ENCODE measurements around the gene DCLRE1C.
"Not testable (repeated sequence)": the region's sequence is repeated elsewhere in the genome, so short reads cannot be mapped to it uniquely, and the experiment has no call there.

The DCLRE1C gene

GRCh38 chr10:14945108-14945507 lies 8.8 kb downstream of the DCLRE1C start:
- peak; percentile 20 for DNase-seq (ENCODE audit: low read depth)

GRCh38 chr10:14942950-14943338 lies 11.0 kb downstream of the DCLRE1C start:
- DNase-seq (ENCODE audit: low read depth) = not testable (repeated sequence)

GRCh38 chr10:14942147-14942949 lies 11.5 kb downstream of the DCLRE1C start:
- DNase-seq (ENCODE audit: low read depth) = not testable (repeated sequence)

GRCh38 chr10:14938971-14939370 lies 14.9 kb downstream of the DCLRE1C start:
- not testable (repeated sequence) for DNase-seq (ENCODE audit: low read depth)

GRCh38 chr10:14936584-14936983 lies 17.3 kb downstream of the DCLRE1C start:
- no peak for DNase-seq (ENCODE audit: low read depth)

GRCh38 chr10:14930610-14931009 lies 23.3 kb downstream of the DCLRE1C start:
- no peak for DNase-seq (ENCODE audit: low read depth)

GRCh38 chr10:14926722-14927416 lies 27.0 kb downstream of the DCLRE1C start:
- no peak for DNase-seq (ENCODE audit: low read depth)

- no peak for DNase-seq (ENCODE audit: low read depth)
Measured at GRCh38 chr10:14926061-14926470, 27.8 kb downstream of the DCLRE1C start.

- no peak for DNase-seq (ENCODE audit: low read depth)
Measured at GRCh38 chr10:14925268-14925667, 28.6 kb downstream of the DCLRE1C start.

- DNase-seq (ENCODE audit: low read depth) = no peak
Measured at GRCh38 chr10:14924013-14924412, 29.9 kb downstream of the DCLRE1C start.

- DNase-seq (ENCODE audit: low read depth) = no peak
Measured at GRCh38 chr10:14918964-14919363, 34.9 kb downstream of the DCLRE1C start.

GRCh38 chr10:14917827-14918226 lies 36.1 kb downstream of the DCLRE1C start:
- no peak for DNase-seq (ENCODE audit: low read depth)

GRCh38 chr10:14916600-14916999 lies 37.3 kb downstream of the DCLRE1C start:
- DNase-seq (ENCODE audit: low read depth) = no peak

GRCh38 chr10:14911801-14912200 lies 42.1 kb downstream of the DCLRE1C start:
- DNase-seq (ENCODE audit: low read depth) = no peak

- DNase-seq (ENCODE audit: low read depth) = no peak
Measured at GRCh38 chr10:14910953-14911352, 42.9 kb downstream of the DCLRE1C start.

GRCh38 chr10:14909101-14909500 lies 44.8 kb downstream of the DCLRE1C start:
- DNase-seq (ENCODE audit: low read depth) = no peak

- not testable (repeated sequence) for DNase-seq (ENCODE audit: low read depth)
Measured at GRCh38 chr10:14907591-14907990, 46.3 kb downstream of the DCLRE1C start.

GRCh38 chr10:14906765-14907164 lies 47.1 kb downstream of the DCLRE1C start:
- no peak for DNase-seq (ENCODE audit: low read depth)

GRCh38 chr10:14905890-14906289 lies 48.0 kb downstream of the DCLRE1C start:
- no peak for DNase-seq (ENCODE audit: low read depth)

GRCh38 chr10:14904864-14905263 lies 49.0 kb downstream of the DCLRE1C start:
- DNase-seq (ENCODE audit: low read depth) = no peak

- DNase-seq (ENCODE audit: low read depth) = peak; percentile 8
Measured at GRCh38 chr10:14904316-14904732, 49.6 kb downstream of the DCLRE1C start.

GRCh38 chr10:14891151-14891550 lies 62.7 kb downstream of the DCLRE1C start:
- no peak for DNase-seq (ENCODE audit: low read depth)

GRCh38 chr10:14889318-14889717 lies 64.6 kb downstream of the DCLRE1C start:
- DNase-seq (ENCODE audit: low read depth) = no peak

Data from fibroblast of the conjunctiva (primary cell).